Heart left ventricle (tissue), 13 donors: ENCODE results near the gene RIMS4.

Source experiments
- POLR2A ChIP-seq, 2 donors: fragments of 450-650 bp; IDR thresholded peaks; one replicate each; pipeline ENCODE4 v1.6.1; 2017; ENCODE audit warnings: antibody characterized with exemption in 2 of 2, mild to moderate bottlenecking in 2 of 2, moderate library complexity in 2 of 2
- TF ChIP-seq, protein P1 (sequence below), 12 donors: fragments of 200-600 bp; sonication (generic) in 4 of 12; IDR thresholded peaks; one replicate each; pipeline versions ENCODE4 v1.5.0 to v1.8.0; 2018 to 2022; ENCODE audit warnings: antibody characterized with exemption in 12 of 12, mild to moderate bottlenecking in 5 of 12
- donor health status: ischemic (EF 13 %, LVEDD 7.1; RV severe dilation, severe dysfunction).
- donor health status: DM: no; HTN: yes; CAD: no.
- donor health status: DM: no; HTN: no; CAD: no.
- donor health status: ischemic (EF 25% LVEDD 6.9; RV normal size, moderate dysfunction).
- donor health status: ischemic (EF 25% LVEDD 5.7; RV mildly dilated, moderate dysfunction).
- donor health status: ischemic (EF 35%, LVEDD 5.7; RV mildly dilated, moderate dysfunction).
- donor health status: nonischemic (EF 11% LVEDD 7.7; RV severe dilation, severe dysfunction).
- donor health status: DM: yes; HTN: yes; CAD: no.
- donor health status: PGD.
- donor health status: ischemic (EF 29% LVEDD 5.4; RV normal size, mild dysfunction).
- donor health status: nonischemic (EF 23%, LVEDD 6.1; RV moderate dilation, normal function).

DNA sequence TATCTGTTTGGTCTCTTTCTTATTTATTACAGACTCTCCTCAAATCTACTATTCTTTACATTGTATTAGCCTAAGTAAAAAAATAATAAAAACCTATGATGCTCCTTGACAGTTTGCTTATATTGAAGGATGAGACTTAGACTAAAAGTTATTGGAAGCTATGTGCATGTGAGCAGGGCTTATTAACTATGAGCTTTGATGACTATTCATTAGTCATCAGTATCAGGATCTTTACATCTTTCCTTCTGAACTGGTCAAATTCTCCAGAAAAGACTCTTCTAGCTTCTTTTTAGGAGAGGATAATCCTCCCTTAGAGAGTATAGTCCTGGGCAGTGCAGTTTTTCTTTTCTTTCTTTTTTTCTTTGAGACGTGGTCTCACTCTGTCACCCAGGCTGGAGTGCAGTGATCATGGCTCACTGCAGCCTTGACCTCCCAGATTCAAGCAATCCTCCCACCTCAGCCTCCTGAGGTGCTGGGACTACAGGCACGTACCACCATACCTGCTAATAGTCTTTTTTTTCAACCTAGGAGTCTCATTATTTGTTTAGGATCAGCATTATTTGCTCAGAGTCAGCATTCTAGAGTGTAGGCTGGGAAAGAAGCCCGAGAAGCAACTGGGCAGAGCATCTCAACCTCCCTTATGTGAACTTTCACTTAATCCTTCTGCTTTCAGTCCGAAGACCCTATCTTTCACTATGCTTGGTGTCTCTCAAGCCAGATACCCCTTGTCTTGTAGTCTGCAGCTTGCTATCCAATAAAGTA is 38.1 kb upstream of the RIMS4 start:
- TF ChIP-seq, protein P1, sequence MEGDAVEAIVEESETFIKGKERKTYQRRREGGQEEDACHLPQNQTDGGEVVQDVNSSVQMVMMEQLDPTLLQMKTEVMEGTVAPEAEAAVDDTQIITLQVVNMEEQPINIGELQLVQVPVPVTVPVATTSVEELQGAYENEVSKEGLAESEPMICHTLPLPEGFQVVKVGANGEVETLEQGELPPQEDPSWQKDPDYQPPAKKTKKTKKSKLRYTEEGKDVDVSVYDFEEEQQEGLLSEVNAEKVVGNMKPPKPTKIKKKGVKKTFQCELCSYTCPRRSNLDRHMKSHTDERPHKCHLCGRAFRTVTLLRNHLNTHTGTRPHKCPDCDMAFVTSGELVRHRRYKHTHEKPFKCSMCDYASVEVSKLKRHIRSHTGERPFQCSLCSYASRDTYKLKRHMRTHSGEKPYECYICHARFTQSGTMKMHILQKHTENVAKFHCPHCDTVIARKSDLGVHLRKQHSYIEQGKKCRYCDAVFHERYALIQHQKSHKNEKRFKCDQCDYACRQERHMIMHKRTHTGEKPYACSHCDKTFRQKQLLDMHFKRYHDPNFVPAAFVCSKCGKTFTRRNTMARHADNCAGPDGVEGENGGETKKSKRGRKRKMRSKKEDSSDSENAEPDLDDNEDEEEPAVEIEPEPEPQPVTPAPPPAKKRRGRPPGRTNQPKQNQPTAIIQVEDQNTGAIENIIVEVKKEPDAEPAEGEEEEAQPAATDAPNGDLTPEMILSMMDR (IDR thresholded peaks at IDR 0.05) = no peak
- TF ChIP-seq POLR2A (IDR thresholded peaks at IDR 0.05) = no peak
